ENCODE results near the gene C1GALT1. TPM values are rescaled to one million over a fixed set of nuclear protein-coding genes. Genes with fewer than 3 reads are reported as not detected.

The C1GALT1 gene
- total and polyA plus RNA-seq, 9 donors, result 3.2 to 25.8 (median 12.6) TPM

DNA sequence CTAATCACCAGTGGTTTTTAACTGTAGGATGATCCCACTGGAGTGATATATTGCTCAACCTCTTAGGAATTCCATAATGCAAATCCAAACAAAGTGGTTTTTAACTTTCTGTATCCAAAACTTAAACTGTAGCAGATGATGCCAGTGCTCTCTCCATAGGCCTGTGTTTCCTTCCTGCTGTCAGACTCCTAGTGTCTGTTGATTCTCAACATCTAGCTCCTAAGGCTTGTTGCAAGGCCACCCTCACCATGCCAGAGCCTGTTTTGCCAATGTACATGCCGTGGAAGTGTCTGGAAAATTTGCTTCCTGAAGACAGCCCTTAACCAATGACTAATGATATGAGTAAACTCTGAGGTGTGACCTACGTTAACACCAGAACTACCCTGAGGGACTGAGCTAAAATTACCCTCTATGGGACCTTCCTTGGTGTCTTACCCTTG, 39.3 kb downstream of the C1GALT1 start:
- intact Hi-C loops (cut with DNase I), result loop anchor here in 1 of 4 donors (5.0 kb wide), 1 partner anchor 1889 kb away; no protein-coding TSS in a partner anchor
- Histone ChIP-seq H3K4me3 (no peak overlapping the region), H3K36me3 (no peaks in the 10 kb centered on the region), H3K27ac (no peak overlapping the region), H3K27me3 (no peaks in the 10 kb centered on the region), H3K4me1 (ENCODE audit: insufficient read depth) (no peaks in the 10 kb centered on the region), H3K9me3 (no peaks in the 10 kb centered on the region)
- DNase-seq, result no peak
- 73 to 83% (median 76%) methylated on average over 2 of the region's 2 CpGs for whole genome bisulfite sequencing, 3 donors
- TF ChIP-seq EP300 (IDR thresholded peaks at IDR 0.05) (no peak), CTCF (IDR thresholded peaks at IDR 0.05) (no peak), POLR2A (IDR thresholded peaks at IDR 0.05) (no peak)

DNA sequence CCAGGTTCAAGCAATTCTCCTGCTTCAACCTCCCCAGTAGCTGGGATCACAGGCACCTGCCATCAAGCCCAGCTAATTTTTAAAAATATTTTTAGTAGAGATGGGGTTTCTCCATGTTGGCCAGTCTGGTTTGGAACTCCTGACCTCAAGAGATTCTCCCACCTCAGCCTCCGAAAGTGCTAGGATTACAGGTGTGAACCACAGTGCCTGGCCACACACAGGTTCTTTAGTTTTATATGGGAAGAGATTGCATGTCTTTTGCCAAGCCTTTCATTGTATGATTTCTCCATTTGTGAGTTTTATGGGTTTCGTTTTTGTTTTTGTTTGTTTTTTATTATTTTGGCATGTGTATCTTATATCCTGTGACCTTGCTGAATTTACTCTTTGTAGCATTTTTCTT, 40.9 kb downstream of the C1GALT1 start:
- TF ChIP-seq EP300 (IDR thresholded peaks at IDR 0.05) (no peak), CTCF (IDR thresholded peaks at IDR 0.05) (no peak), POLR2A (IDR thresholded peaks at IDR 0.05) (no peak)
- Histone ChIP-seq H3K4me3 (no peak overlapping the region), H3K27ac (no peak overlapping the region), H3K4me1 (ENCODE audit: insufficient read depth) (no peaks in the 10 kb centered on the region), H3K27me3 (no peaks in the 10 kb centered on the region), H3K9me3 (no peaks in the 10 kb centered on the region), H3K36me3 (no peaks in the 10 kb centered on the region)
- intact Hi-C loops (cut with DNase I), result loop anchor here in 1 of 4 donors (5.0 kb wide), 1 partner anchor 1891 kb away; no protein-coding TSS in a partner anchor
- WGBS, 3 donors, result 81 to 87% (median 83%) methylated on average over 2 of the region's 2 CpGs
- no peak for DNase-seq

DNA sequence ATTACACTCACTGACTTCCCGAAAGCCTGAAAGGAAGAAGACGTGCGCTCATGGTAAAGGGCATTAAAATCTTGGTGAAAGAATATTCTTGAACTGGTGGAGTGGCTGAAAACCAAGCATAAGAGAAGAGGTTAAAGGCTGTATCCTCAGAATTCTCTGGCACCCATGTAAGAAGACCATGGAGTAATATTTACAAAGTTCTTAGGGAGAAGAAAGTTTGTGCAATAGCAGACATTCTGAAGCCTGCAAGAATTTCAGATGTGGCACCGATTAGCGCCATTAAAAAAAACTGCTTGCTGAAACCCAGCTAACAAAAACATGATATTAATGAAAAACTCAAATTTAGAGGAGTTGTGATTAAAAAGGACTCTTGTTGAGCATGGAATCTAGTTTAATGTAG, 44.1 kb downstream of the C1GALT1 start:
- no peaks in the 10 kb centered on the region for H3K27me3 ChIP-seq
- H3K4me3 ChIP-seq, result no peak overlapping the region
- no peak for DNase-seq
- TF ChIP-seq POLR2A (IDR thresholded peaks at IDR 0.05) (no peak), EP300 (IDR thresholded peaks at IDR 0.05) (no peak), CTCF (IDR thresholded peaks at IDR 0.05) (no peak)
- no peaks in the 10 kb centered on the region for H3K9me3 ChIP-seq
- intact Hi-C loops (cut with DNase I), result no loop called here
- no peak overlapping the region for H3K27ac ChIP-seq
- no peaks in the 10 kb centered on the region for H3K36me3 ChIP-seq
- H3K4me1 ChIP-seq (ENCODE audit: insufficient read depth), result no peaks in the 10 kb centered on the region
- WGBS, 3 donors, result 95 to 98% (median 97%) methylated on average over 5 of the region's 5 CpGs

DNA sequence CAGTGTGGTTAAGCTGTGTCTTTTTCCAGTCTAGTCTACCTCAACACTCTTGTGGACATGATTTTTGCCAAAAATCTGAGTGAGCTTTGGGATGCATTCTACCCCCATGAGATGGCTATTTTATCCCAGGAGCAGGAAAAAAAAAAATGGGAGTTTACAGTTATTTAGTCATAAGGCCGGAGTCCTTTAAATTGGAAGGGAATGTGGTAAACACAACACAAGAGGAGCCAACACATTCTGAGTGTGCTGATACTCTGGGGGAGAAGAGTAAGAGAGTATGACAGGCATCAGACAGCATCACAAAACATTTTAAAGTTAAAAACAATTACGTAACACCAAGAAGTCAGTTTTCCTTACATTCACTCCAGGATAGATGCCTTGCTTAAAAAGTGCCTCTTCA, 46.1 kb downstream of the C1GALT1 start:
- Histone ChIP-seq H3K4me1 (ENCODE audit: insufficient read depth) (no peaks in the 10 kb centered on the region), H3K4me3 (no peak overlapping the region), H3K27me3 (no peaks in the 10 kb centered on the region), H3K9me3 (no peaks in the 10 kb centered on the region), H3K27ac (no peak overlapping the region), H3K36me3 (no peaks in the 10 kb centered on the region)
- TF ChIP-seq CTCF (IDR thresholded peaks at IDR 0.05), result no peak
- no peak for TF ChIP-seq POLR2A (IDR thresholded peaks at IDR 0.05)
- no peak for TF ChIP-seq EP300 (IDR thresholded peaks at IDR 0.05)
- DNase-seq, result no peak
- 28 to 85% (median 34%) methylated on average over 2 of the region's 2 CpGs for WGBS, 3 donors
- intact Hi-C loops (cut with DNase I), result no loop called here
